Lung (tissue), 12 donors: ENCODE results near the gene TOX2. TPM values are rescaled to one million over a fixed set of nuclear protein-coding genes. Genes with fewer than 3 reads are reported as not detected.

Experiments
- ATAC-seq: fragments of 200-7000 bp; cut with Tn5 transposase; one replicate; pipeline ENCODE4 v1.9.1; 2020; ENCODE audit warnings: moderate number of reproducible peaks; ENCODE audit not compliant: insufficient read depth, low FRiP score
- DNase-seq, 3 donors: peaks; one replicate each; pipeline ENCODE4 v3.0.0-alpha.2; 2013 to 2017
- H3K27ac ChIP-seq, 2 donors: one replicate each; pipeline ENCODE4 v1.5.1; 2013; ENCODE audit warnings: mild to moderate bottlenecking in 2 of 2, moderate library complexity in 2 of 2, control low read depth in 1 of 2, inconsistent platforms in 1 of 2, low read depth in 1 of 2, low read length in 1 of 2
- H3K27me3 ChIP-seq, 3 donors: one replicate each; pipeline ENCODE4 v1.5.1; 2013; ENCODE audit warnings: low read length in 2 of 3; ENCODE audit not compliant: control insufficient read depth in 3 of 3, insufficient read depth in 3 of 3
- H3K36me3 ChIP-seq, 4 donors: one replicate each; pipeline ENCODE4 v1.5.1; 2013; ENCODE audit warnings: low read length in 4 of 4, mild to moderate bottlenecking in 1 of 4, moderate library complexity in 1 of 4; ENCODE audit not compliant: control insufficient read depth in 4 of 4, insufficient read depth in 4 of 4
- H3K4me1 ChIP-seq, 5 donors: one replicate each; pipeline ENCODE4 v1.5.1; 2013; ENCODE audit warnings: low read length in 5 of 5, mild to moderate bottlenecking in 2 of 5, moderate library complexity in 1 of 5; ENCODE audit not compliant: control insufficient read depth in 5 of 5, insufficient read depth in 5 of 5
- H3K4me3 ChIP-seq: one replicate; pipeline ENCODE4 v1.5.1; 2013; ENCODE audit warnings: mild to moderate bottlenecking, control low read depth, moderate library complexity
- H3K9ac ChIP-seq, 2 donors: one replicate each; pipeline ENCODE4 v1.5.1; 2013; ENCODE audit warnings: low read length in 2 of 2, control low read depth in 1 of 2; ENCODE audit not compliant: insufficient read depth in 1 of 2
- H3K9me3 ChIP-seq, 4 donors: one replicate each; pipeline ENCODE4 v1.5.1; 2013; ENCODE audit warnings: low read length in 3 of 4, mild to moderate bottlenecking in 1 of 4, moderate library complexity in 1 of 4; ENCODE audit not compliant: control insufficient read depth in 4 of 4, insufficient read depth in 3 of 4
- WGBS, 2 donors: extraction: QIAGEN DNeasy Blood & Tissue Kit; methylation state at CpG; one replicate each; pipeline ENCODE4 v1.1.7; 2013; 5-methylcytosine and 5-hydroxymethylcytosine counted together
- polyA plus RNA-seq, 2 donors: library from polyadenylated mRNA; stranded (reverse); fragments of 200-250 nt; gene quantifications; one replicate each; pipeline ENCODE4 v1.2.1, GENCODE V29; 2013
- total RNA-seq, 2 donors: library from RNA; depleted of rRNA in 1 of 2; stranded (reverse); fragments of >200 nt in 1 of 2; gene quantifications; one replicate each; pipeline ENCODE4 v1.2.1, GENCODE V29; 2014 to 2021
- TF ChIP-seq, protein P1 (sequence below): IDR thresholded peaks from 2 replicates; pipeline ENCODE4 v1.5.1; 2012; ENCODE audit warnings: mild to moderate bottlenecking; ENCODE audit errors: control extremely low read depth, extremely low read depth
- donor health status: control.
- donor health status: control.
- donor health status: Bipolar disorder and iron deficiency.
- donor health status: healthy.
- donor health status: DM: yes; HTN: yes; CAD: no.

Gene TOX2
- total and polyA plus RNA-seq, 4 donors, result 12.0 to 25.5 (median 16.6) TPM

DNA sequence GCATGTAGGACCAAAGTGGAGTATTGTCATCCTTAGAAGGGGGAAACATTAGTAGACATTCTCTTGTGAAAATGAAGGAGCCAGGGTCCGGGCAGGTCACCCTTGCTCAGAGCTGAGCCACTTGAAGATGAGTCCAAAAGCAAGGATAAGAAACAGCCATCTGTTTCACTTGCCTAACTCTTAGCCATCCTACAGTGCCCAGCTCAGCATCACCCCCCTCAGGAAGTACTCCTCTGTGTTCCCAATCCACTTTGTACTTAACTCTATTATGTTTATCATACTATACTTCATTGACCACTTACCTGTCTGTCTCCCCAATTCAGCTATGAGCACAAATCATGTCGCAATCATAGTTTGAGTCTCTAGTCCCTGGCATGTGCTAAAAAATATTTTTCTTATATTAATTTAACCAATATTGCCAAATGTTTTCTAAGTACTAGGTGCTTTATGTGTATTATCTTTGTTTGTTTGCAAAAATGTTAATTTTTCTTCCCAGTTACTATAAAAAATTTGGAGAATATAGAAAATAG is 8.1 kb upstream of the TOX2 start:
- no peaks in the 10 kb centered on the region for H3K27me3 ChIP-seq
- no peaks in the 10 kb centered on the region for H3K36me3 ChIP-seq
- H3K9me3 ChIP-seq, result peaks cover 0 to 11% (median 0%) of the 10 kb centered on the region in 4 donors
- H3K4me3 ChIP-seq, result no peak overlapping the region
- TF ChIP-seq, protein P1, sequence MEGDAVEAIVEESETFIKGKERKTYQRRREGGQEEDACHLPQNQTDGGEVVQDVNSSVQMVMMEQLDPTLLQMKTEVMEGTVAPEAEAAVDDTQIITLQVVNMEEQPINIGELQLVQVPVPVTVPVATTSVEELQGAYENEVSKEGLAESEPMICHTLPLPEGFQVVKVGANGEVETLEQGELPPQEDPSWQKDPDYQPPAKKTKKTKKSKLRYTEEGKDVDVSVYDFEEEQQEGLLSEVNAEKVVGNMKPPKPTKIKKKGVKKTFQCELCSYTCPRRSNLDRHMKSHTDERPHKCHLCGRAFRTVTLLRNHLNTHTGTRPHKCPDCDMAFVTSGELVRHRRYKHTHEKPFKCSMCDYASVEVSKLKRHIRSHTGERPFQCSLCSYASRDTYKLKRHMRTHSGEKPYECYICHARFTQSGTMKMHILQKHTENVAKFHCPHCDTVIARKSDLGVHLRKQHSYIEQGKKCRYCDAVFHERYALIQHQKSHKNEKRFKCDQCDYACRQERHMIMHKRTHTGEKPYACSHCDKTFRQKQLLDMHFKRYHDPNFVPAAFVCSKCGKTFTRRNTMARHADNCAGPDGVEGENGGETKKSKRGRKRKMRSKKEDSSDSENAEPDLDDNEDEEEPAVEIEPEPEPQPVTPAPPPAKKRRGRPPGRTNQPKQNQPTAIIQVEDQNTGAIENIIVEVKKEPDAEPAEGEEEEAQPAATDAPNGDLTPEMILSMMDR, result no peak
- ATAC-seq, result no peak
- DNase-seq, result no peak
- H3K4me1 ChIP-seq, result peaks cover 0 to 23% (median 0%) of the 10 kb centered on the region in 5 donors
- WGBS, 2 donors, result 91 to 96% methylated on average over 2 of the region's 2 CpGs
- H3K9ac ChIP-seq, result no peak overlapping the region
- no peak overlapping the region for H3K27ac ChIP-seq

DNA sequence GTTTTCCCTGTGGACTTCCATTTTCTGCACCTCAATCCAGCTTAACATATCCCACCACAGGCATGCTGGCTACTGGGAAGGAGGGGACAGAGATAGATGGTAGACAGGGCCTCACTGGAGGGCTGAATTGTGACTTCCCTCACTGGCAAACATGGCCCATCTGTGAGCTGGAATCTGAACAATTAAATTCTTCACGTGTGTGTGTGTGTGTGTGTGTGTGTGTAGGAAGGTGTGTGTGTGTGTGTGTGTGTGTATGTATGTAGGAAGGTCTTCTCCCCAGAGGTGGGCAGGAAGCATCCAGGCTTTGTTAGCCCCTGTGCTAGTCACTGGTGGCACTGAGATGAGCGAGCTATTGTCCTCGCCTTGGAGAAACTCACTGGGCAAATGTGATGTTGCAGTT is 5.4 kb upstream of the TOX2 start:
- Histone ChIP-seq H3K27ac (no peak overlapping the region), H3K9ac (no peak overlapping the region), H3K4me1 (peaks cover 0 to 10% (median 3%) of the 10 kb centered on the region in 5 donors), H3K4me3 (no peak overlapping the region), H3K36me3 (no peaks in the 10 kb centered on the region), H3K27me3 (no peaks in the 10 kb centered on the region), H3K9me3 (peaks cover 0 to 16% (median 7%) of the 10 kb centered on the region in 4 donors)
- TF ChIP-seq, protein P1, result no peak
- no peak for ATAC-seq
- DNase-seq, result no peak
- WGBS, 2 donors, result 71 to 80% methylated on average over 3 of the region's 3 CpGs

DNA sequence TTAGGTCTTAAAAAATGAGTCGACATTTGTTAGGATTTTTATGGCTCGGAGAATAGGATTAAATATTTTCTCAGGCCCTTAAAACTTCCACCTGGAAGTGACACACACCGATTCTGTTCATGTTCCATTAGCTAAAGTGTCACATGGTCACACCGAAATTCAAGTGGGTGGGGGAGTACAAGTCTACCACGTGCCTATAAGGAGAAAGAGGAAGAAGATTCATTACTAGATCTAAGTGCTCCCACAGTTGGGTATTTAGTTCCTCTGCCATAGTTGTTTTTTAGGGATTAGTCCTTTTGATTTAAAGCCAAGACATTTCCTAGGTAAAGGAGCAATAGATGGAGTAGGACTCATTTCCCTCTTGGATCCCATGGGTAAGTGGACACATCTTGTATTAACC is 4.9 kb upstream of the TOX2 start:
- Histone ChIP-seq H3K36me3 (no peaks in the 10 kb centered on the region), H3K4me3 (no peak overlapping the region), H3K27me3 (no peaks in the 10 kb centered on the region), H3K4me1 (peaks cover 0 to 6% (median 4%) of the 10 kb centered on the region in 5 donors), H3K9me3 (peaks cover 0 to 16% (median 7%) of the 10 kb centered on the region in 4 donors), H3K9ac (no peak overlapping the region), H3K27ac (no peak overlapping the region)
- ATAC-seq (no peak), DNase-seq (no peak)
- TF ChIP-seq, protein P1, result no peak
- WGBS, 2 donors, result 33 to 56% methylated on average over 5 of the region's 5 CpGs

DNA sequence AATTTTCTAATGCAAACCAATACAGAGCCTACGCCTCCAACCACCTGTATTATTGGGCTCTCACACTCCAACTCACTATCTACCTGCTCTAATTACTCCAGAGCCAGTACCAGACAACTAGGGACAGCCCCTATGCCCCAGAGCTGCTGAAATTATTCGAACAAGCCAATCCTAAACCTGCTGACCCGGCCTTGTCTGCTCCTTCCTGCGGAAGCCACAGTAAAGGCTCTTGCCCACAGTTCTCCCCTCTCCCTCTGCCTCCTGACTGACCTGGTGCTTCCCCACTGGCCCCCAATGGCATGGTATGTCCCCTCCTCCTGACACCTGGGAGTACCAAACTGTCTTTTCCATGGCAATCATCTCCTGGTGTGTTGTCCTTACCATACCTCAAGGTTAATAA is 4.1 kb upstream of the TOX2 start:
- Histone ChIP-seq H3K27ac (no peak overlapping the region), H3K4me1 (peaks cover 0 to 12% (median 0%) of the 10 kb centered on the region in 5 donors), H3K36me3 (no peaks in the 10 kb centered on the region), H3K9ac (no peak overlapping the region), H3K9me3 (peaks cover 0 to 18% (median 8%) of the 10 kb centered on the region in 4 donors), H3K4me3 (no peak overlapping the region), H3K27me3 (peaks cover 0 to 5% (median 0%) of the 10 kb centered on the region in 3 donors)
- WGBS, 2 donors, result 70 to 79% methylated on average over 4 of the region's 4 CpGs
- TF ChIP-seq, protein P1, result no peak
- DNase-seq, result no peak
- no peak for ATAC-seq
